Stimulated activated CD4-positive, alpha-beta T cell treated with anti-CD3 and anti-CD28 coated beads, Interleukin-12 subunit alpha, Interleukin-12 subunit beta, amount 100 ng/mL, for 4 hours (primary cell): ENCODE measurements around the gene ZNF506.
"Not testable (repeated sequence)": the region's sequence is repeated elsewhere in the genome, so short reads cannot be mapped to it uniquely, and the experiment has no call there.

ENCODE experiments used
- DNase-seq: peaks from one replicate; pipeline ENCODE4 v3.0.0-alpha.2; 2020

The ZNF506 gene

DNA sequence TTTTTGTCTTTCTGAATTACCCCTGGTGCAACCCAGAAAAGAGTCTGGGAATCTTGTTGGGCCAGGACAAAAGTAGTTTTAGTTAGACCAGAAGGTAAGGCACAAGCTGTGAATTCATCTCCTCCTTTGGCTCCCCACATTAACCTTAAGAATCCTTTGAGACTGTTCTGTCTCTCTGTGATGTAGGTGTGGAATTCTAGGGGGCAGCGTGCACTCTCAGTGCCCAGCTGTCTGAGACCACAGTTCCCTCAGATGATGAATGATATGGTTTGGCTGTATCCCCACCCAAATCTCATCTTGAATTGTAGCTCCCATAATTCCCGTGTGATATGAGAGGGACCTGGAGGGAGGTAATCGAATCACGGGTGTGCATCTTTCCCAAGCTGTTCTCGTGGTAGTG, 43.9 kb downstream of the ZNF506 start:
- no peak for DNase-seq

DNA sequence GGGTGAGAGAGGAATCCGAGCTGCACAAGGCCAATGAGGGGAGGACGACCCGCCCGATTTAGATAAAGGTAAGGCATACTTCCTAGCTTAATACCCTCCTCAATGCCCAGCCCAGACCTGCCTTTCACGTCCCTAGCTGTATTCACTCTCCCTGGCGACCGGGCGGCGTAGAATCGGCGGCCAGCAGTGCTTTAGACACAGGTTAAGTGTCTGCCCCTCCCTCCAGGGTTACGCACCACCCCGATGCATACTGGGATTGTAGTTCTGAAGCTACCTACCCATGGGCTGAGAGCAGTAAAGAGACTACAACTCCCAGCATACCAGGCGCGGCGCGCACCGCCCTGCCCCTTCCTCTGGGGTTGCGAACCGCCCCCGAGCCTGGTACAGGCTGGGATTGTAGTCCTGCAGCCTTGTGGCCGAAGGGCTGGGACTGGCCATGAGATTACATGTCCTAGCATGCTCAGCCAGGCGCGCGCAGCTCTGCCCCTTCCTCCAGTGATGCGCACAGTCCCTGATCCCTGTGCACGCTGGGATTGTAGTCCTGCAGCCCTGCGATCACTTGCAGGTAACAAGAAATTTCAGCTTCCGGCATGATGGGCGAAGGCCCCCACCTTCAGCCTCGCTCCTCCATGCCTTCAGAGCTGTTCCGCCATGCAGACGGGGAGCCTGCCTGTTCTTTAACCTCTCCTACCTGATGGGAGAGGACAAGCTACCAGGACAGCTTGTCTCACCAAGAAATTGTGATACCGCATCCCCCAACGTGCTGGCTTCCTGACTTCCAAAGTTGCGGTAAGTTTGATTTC, 45.1 kb downstream of the ZNF506 start:
- DNase-seq: peak; percentile 85

DNA sequence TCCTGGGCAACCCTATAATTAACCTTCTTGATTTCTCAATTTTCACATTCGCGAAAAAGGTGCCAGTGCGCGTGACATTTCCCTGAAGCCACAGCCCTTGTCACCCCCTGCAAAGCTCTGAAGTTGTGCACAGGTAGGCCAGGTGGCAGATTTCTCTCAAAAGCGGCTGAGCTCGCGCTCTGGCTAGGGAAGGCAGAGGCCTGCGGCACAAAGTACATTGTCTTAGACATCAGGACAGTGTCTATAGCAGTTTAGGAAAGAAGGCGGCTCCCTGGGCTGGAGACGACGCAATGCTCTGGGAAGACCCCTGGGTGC, 45.7 kb downstream of the ZNF506 start:
- DNase-seq: no peak

DNA sequence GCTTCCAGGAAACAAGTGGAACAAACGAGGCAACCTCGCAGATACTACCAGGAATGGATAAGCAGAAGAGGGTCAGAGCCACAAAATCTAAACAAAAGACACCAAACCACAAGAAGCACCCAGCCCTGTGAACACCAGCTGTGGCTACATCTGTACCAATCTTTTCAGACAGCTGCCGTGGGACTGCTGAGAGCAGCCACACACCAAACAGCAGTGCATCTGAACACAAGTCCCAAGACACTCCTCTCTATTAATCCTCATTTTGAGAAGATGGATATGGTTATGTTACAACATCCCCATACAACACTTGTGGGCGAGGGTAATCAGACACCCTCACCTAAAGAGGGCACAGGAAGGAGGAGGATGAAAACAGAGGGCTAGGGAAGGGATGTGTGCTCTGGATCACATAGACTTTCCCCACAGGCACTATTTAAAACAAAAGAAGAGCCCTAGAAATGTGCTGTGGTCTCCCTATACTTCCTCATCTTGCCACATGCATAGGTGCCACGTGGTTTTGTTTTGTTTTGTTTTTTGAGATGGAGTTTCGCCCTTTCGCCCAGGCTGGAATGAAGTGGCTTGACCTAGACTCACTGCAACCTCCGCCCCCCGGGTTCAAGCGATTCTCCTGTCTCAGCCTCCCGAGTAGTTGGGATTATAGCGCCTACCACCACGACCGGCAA, 47.1 kb downstream of the ZNF506 start:
- DNase-seq: no peak

DNA sequence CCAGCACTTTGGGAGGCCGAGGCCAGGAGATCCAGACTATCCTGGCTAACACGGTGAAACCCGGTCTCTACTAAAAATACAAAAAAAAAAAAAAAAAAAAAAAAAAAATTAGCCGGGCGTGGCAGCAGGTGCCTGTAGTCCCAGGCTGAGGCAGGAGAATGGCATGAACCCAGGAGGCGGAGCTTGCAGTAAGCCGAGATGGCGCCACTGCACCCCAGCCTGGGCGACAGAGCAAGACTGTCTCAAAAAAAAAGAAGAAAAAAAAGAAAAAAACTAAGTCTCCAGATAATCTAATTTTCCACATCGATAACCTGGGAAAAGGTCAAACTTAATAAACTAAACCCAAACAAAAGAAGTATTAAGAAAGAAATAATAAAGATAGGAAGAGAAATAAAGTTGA, 49.6 kb downstream of the ZNF506 start:
- DNase-seq: not testable (repeated sequence)

DNA sequence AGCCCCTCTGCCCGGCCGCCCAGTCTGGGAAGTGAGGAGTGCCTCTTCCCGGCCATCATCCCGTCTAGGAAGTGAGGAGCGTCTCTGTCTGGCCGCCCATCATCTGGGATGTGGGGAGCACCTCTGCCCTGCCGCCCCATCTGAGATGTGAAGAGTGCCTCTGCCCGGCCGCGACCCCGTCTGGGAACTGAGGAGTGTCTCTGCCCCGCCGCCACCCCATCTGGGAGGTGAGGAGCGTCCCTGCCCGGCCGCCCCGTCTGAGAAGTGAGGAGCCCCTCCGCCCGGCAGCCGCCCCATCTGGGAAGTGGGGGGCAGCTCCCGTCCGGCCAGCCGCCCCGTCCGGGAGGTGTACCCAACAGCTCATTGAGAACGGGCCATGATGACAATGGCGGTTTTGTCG, 51.6 kb downstream of the ZNF506 start:
- DNase-seq: not testable (repeated sequence)

DNA sequence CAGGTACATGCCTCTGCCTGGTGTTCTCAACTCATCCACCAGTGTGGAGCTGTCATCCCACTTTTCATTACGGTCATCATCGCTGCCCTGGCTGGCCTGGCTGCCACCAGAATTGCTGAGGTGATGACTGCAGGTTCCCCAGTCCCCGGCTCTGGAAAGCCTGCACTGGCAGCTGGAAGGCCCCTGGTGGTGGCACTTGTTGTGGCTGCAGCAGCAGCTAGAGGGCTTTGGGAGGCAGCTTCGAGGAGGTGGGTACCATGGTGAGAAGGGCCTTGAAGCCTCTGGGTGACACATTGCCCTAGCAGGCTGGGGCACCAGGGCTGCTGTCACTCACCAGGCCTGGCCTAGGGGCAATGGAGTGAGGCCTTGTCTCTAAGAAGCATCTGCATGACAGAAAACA, 63.4 kb downstream of the ZNF506 start:
- no peak for DNase-seq

DNA sequence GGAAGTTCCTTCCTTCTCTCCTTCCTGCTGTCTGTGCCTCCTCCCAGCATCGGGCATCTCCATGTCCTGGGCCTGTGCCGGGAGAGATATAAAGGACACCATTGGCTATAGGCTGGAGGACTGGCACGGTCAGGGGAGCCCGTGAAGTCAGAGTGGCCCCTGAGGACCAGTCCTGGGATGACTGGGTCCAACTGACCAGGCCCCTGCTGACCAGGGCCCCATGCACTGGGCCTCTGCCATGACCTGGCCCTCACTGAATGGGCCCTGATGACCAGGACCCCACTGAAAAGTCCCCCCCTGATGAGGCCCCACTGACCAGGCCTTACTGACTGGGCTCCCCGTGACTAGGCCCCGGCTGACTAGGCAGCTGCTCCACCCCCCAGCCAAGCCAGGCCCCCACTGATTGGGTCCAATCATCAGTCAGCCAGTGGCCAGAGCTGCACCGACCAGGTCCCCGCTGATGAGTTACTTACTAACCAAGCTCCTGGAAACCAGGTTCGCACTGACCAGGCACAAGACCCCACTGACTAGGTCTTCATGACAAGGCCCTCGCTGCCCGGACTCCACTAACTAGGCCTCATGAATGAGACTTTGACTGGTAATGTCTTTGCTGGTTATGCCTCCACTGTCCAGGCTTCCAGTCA, 68.7 kb downstream of the ZNF506 start:
- DNase-seq: no peak

DNA sequence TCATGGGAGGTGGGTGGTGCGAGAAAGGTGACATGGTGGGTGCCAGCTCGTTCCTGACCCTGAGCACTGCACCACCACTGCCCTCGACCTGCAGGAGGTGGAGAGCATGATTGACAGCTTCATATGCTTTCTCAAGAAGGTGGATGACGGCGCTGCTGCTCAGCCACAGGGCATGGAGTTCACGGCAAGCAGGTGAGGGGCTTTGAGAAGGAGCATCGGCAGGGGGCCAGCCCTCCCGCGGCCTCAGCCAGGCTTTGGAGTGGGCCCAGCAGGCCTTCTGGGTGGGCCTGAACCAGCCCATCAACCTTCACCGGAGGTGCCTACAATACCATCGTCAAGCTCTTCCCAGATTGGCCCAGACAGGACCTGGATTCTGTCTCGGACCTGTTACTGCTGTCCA, 69.7 kb downstream of the ZNF506 start:
- DNase-seq: no peak

DNA sequence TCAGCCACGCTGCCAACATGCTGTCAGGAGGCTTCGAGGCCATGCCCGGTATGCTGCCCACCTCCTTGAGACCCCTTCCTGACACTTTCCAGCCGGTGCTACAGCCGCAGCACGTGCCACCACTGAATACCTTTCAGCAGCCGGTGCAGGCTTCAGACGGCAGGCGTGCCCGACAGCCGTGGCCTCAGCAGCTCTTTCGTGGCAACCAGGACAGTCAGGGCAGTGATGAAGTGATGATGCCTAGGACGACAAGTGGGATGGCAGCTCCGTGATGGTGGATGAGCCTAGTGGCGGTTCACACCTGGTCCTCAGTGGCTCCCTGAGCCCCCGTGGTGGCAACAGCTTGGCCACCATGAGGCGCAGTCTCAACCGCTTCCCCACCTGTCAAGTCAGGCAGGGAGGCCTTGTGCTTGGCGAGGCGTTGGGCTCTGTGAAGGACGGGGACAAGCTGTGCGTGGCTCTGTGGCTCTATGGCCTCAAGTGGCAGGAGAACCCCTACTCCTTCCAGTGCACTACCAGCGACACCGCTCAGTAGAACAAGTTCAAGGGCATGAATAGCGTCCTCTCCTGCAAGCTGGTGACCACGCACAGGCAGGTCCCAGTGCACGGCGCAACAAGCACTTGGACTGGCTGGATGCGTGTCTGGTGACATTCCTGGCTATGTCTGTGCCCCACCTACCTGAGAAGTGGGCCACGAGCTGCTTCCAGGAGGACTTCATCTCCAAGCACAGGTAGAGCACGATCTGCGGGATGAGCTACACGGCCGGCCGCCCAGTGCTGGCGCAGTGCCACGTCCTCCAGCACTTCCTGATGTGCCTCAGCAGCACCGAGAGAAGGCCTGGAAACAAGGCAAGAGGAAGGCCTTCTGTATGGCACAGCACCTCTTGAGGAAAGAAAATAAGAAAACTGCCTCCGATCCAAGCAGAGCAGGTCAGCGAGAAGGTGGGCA, 70.4 kb downstream of the ZNF506 start:
- DNase-seq: no peak

DNA sequence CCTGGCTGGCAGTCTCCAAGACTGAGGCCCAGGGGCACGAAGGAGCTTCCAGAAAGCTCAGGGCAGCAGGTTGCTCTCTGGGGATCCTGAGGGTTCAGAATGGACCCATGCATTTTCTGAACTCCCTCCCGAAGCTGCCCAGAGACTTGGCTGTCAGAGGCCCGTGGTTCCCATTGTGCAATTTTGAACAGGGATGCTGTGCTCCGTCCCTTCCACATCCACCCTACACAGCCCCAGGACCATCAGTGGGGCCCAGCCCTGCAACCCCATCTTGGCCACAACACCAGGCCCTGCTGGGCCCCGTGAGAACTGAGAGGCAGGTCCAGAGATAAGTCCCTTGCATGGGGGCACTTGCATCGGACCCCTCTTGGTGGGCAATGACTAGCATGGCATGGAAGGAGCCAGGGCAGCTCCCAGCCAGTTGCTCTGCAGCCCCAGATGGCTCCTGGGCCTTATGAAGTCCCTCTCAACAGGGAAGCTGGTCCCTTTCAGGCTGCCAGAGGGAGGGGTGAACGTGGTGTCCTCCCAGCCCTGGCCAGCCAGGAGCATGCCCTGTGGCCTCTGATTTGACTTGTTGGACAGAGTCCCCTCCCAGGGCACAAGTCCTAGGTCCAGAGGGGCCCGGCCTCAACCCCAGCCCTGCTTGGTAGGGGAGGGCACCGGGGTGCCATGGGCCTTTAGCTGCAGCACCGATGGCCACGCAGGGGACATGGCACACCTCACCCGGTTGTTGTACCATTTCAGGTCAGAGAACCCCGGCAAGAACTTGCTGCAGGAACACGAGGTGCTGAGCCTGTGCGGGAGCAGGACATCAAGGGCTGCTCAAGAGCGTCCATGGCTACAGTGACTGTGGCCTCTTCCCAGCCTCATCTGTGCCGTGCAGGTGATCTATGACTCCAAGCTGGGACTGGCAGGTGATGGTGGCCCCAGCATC, 71.4 kb downstream of the ZNF506 start:
- no peak for DNase-seq

DNA sequence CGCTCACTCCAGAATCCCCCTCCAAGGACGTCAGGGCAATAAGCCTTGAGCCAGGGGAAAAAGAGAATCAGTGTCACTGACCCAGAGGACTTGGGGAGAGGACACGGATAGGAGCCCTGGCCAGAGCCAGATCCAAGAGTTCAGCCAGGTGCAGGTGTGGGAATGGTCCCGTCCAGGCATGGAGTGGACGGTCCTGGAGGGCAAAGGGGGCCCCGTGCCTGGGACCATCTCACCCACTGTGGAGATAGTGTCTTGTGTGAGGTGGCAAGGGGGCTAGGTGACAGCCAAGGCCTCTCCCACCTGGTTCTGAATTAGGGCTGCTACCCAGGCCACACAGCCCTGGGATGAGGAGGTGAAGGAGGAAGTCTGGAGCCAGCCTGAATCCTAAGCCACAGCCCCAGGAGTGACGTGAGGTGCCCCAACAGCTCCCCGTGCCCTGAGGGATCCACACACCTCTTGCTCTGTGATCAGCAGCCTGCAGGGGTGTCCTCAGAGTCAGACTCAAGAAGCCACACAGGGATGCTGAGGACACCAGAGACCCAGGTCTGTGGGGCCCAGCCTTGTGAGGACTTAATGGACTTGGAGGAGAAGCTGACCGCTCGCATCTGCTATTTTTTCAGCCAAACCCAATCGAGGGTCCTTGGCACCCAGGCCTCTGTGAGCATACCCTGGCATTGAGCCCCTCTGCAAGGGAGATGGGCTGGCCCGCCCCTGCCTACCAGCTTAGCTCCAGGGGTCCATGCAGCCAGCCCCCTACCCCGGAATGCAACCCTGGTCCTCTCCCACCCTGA, 72.2 kb downstream of the ZNF506 start:
- no peak for DNase-seq

DNA sequence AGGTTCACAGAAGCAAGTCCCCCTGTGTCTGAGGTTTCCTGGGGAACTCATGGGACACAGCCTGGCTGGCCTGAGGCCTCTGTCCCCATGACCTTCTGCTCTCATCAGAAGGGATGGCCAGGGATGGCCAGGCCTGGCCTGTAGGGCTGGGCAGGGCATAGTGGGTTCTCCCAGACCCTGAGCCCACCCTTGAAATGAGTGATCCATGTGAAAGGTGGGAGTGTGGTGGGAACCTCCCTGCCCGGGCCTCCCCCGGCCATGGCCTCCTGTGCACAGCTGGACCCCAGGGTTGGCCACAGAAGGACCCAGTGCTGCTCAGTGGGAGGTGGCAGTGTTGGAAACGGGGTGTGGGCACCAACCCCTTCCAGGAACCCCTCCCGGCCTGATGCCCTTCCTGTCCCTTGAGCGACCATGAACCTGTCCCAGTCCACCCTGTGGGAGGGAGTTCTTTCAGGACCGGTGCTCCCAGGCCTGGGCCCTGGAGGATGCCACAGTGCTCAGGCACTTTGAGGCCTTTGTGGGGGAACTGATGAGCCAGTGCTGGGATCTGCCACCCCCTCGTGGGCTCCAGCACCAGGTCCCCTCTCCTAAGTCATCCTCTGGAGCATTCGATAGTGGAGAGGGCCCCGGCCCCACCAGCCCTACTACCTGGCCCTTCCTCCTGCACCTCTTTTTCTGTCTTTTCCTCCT, 73.2 kb downstream of the ZNF506 start:
- no peak for DNase-seq

DNA sequence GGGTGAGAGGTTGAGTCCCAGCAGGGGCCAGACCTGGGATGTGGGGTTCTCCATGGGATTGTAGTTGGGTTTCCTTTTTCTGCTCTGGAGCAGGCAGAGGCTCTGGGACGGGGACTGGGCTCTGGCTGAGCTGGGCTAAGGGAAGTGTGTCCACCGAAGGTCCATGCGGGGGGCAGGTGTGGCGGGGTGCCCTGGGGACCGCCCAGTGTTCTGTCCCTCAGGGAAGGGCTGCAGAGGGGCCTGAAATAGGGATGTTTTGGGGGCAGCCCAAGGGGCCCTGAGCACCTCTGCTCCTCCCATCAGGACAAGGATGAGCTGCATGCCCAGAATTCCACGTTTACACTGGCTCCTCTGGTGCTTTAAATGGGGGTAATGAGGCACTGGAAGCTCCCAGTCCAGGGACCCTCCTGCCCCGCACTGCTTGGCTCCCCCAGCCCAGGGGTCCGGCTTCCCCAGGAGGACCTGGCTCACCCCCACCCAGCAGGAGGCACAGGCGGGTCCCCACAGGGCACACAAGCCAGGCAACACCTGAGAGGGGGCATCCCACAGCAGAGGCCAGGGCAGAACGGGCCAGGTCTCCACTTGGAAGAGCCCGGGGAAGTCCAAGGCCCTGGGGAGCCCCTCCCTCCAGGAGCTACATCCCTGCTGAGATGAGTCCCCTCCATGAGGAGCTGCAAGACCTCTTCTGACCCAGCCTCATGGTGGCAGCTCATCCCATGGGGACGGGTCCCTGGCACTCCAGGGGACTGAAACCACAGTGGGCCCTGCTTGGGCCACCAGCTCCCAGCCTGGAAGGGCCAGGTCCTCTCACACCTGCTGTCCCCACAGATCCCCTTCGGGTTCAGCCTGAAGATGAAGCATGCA, 74.0 kb downstream of the ZNF506 start:
- no peak for DNase-seq

DNA sequence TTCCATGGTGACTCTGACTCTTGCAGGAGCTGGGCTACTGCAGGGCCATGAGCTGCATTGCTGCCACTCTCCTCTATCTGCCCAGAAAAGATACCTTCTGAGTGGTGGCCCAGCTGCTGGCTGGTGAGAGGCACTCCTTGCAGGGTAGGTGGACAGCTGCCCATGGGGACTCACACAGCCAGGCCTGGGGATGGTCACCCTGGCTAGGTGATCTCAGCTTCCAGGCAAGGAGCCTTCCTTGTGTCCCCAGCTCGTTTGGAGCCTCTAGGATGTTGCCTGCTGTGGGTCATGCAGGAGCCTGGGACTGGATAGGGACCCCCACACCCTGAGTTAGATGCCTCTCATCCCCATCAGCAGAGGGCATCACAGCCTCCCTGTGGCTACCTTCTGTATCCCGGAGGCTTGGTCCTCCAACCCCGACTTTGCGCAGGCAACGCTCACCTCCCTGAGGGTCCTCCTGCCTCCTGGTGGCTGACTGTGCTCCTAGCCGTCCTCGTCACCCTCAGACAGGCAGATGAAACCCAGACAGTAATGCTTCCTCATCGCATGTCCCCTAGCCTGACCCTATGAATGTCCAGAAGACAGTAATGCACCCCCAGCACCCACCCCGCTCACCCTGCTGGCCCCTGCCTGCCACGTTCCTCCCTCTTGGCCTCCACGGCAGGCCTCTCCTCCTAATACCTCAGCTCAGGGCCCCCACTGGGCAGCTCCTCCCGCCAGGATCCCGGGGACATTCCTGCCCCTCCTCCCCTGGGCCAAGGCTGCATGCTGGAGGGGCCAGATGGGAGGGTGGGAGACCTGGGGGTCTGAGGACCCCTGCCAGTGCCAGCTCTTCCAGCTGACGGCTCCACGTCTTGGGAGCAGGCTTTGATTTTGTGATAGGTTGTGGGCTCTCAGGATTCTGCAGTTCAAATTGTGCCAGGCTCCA, 75.0 kb downstream of the ZNF506 start:
- DNase-seq: no peak

DNA sequence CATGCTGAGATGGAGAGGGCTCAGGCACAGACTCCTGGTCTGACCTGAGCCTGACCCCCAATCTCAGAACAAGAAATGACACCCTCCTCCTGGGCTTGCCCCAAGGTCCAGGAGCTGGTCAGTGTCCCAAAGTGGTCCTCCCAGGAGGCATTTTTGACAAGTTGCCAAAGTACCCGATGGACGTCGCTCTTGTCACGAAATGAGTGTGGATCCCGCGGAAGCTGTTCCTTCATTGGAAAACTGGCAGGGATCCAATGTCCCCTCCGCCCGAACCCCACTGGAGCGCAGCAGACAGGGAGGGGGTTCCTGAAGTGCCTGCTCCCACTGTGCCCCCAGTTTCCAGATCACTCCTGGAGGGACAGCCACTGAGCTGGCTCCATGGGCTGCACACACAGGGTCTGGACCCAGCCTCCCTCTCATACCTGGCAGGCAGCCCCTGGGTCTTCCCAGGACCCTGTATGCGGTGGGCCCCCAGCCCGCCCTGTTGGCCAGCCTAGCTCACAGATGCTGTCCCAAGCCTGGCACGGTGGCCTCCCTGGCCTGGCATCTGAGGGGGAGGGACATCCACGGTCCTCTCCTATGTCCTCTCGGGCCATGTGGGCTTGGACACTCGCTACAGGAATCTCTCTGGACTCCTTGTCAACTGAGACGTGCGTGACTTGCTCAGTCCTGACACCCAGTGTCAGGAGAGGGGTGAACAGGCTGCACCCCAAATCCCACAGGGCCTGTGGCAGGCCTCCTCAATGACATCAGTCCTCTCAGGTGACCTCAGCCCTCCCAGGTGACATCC, 75.9 kb downstream of the ZNF506 start:
- no peak for DNase-seq

DNA sequence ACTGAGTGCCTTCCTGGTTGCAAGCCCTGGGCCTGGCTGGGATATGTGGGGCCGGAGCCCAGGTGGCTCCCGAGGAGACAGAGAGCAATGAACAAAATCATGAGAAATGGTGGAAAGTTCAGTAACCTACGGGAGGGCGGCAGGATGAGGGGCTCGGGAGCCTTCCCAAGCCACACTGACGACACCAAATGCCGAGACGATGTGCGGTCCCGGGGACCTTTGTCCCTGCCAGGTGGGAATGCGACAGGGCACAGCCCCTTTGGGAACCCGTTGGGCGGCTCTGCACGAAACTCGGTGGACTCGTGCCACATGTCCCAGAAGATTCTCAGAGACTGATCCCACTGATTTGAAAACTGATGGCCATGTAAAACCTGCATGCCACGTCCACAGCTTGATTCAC, 76.9 kb downstream of the ZNF506 start:
- no peak for DNase-seq
